Smooth muscle cell (in vitro differentiated cells): ENCODE results near the gene C6orf52. TPM values are rescaled to one million over a fixed set of nuclear protein-coding genes. Genes with fewer than 3 reads are reported as not detected.

Source experiments
- DNase-seq: peaks from one replicate; lab custom pipeline; 2025; ENCODE audit not compliant: unreplicated experiment; lab: John Stamatoyannopoulos, UW
- H2AFZ ChIP-seq: fragments of 200-600 bp; sonication (generic); 2 replicates; pipeline ENCODE4 v1.6.0; 2016; ENCODE audit warnings: antibody characterized with exemption, low read depth, mild to moderate bottlenecking
- H3F3A ChIP-seq: fragments of 200-600 bp; sonication (generic); 2 replicates; pipeline ENCODE4 v1.6.0; 2017; ENCODE audit warnings: antibody characterized with exemption, low read depth
- H3K27ac ChIP-seq: fragments of 200-600 bp; sonication (generic); 2 replicates; pipeline ENCODE4 v1.5.1; 2016; ENCODE audit warnings: low read depth, mild to moderate bottlenecking
- H3K27me3 ChIP-seq: fragments of 200-600 bp; sonication (generic); 2 replicates; pipeline ENCODE4 v1.6.1; 2016; ENCODE audit warnings: low read depth, mild to moderate bottlenecking
- H3K36me3 ChIP-seq: fragments of 200-600 bp; sonication (generic); 2 replicates; pipeline ENCODE4 v1.5.1; 2016; ENCODE audit warnings: low read depth
- H3K4me1 ChIP-seq: fragments of 200-600 bp; sonication (generic); 2 replicates; pipeline ENCODE4 v1.5.1; 2016; ENCODE audit warnings: low read depth
- H3K4me2 ChIP-seq: fragments of 200-600 bp; sonication (generic); 2 replicates; pipeline ENCODE4 v1.6.0; 2016; ENCODE audit warnings: mild to moderate bottlenecking
- H3K4me3 ChIP-seq: fragments of 200-600 bp; sonication (generic); 2 replicates; pipeline ENCODE4 v1.5.1; 2016; ENCODE audit warnings: mild to moderate bottlenecking
- H3K79me2 ChIP-seq: fragments of 200-600 bp; sonication (generic); 2 replicates; pipeline ENCODE4 v1.6.0; 2016; ENCODE audit warnings: low read depth, mild to moderate bottlenecking
- H3K9ac ChIP-seq: fragments of 200-600 bp; sonication (generic); 2 replicates; pipeline ENCODE4 v1.6.0; 2016; ENCODE audit warnings: low read depth
- H3K9me3 ChIP-seq: fragments of 200-600 bp; sonication (generic); replicated peaks from 2 replicates; pipeline ENCODE4 v1.5.1; 2016; ENCODE audit warnings: low read depth
- H4K20me1 ChIP-seq: fragments of 200-600 bp; sonication (generic); 2 replicates; pipeline ENCODE4 v1.6.0; 2016; ENCODE audit warnings: low read depth
- CTCF ChIP-seq: fragments of 200-600 bp; sonication (generic); IDR thresholded peaks from 2 replicates; pipeline ENCODE4 v1.5.1; 2017; ENCODE audit warnings: borderline replicate concordance, mild to moderate bottlenecking, antibody characterized with exemption; ENCODE audit not compliant: insufficient read depth, poor library complexity, severe bottlenecking
- WGBS: methylation state at CpG from one replicate; pipeline ENCODE4 v1.1.7; 2016; ENCODE audit warnings: low lambda C conversion rate; 5-methylcytosine and 5-hydroxymethylcytosine counted together
- polyA plus RNA-seq: library from polyadenylated mRNA; unstranded; fragments of >200 nt; fragmentation: Nextera tagmentation; extraction: Ambion mirVana; gene quantifications from 2 replicates; pipeline ENCODE4 v1.2.1, GENCODE V29; 2016
- total RNA-seq: library from RNA; depleted of rRNA; stranded (reverse); fragments of >200 nt; gene quantifications from 2 replicates; pipeline ENCODE4 v1.2.3, GENCODE V29; 2014

Gene C6orf52
- total and polyA plus RNA-seq, 2 experiments from 2014 or later: 2.4 to 9.5 TPM

GRCh38 chr6:10713962-10714361, 19.5 kb upstream of the C6orf52 start:
- H3K36me3 ChIP-seq: peaks cover 4% of the 10 kb centered on the region
- no peak overlapping the region for H3K9ac ChIP-seq
- 92% methylated on average over 8 of the region's 8 CpGs for WGBS
- no peak overlapping the region for H3K27ac ChIP-seq
- DNase-seq: no peak
- H3K27me3 ChIP-seq: no peaks in the 10 kb centered on the region
- H3K9me3 ChIP-seq: no peaks in the 10 kb centered on the region
- H3K79me2 ChIP-seq: no peaks in the 10 kb centered on the region
- no peak overlapping the region for H3K4me2 ChIP-seq
- peaks cover 6% of the 10 kb centered on the region for H3F3A ChIP-seq
- H4K20me1 ChIP-seq: no peaks in the 10 kb centered on the region
- H3K4me3 ChIP-seq: no peak overlapping the region
- TF ChIP-seq CTCF: no peak
- no peak overlapping the region for H2AFZ ChIP-seq
- peaks cover 6% of the 10 kb centered on the region for H3K4me1 ChIP-seq

GRCh38 chr6:10696655-10697054, 2.2 kb upstream of the C6orf52 start:
- no peak for TF ChIP-seq CTCF
- H3K9ac ChIP-seq: no peak overlapping the region
- H3K27ac ChIP-seq: no peak overlapping the region
- 96% methylated on average over 4 of the region's 4 CpGs for WGBS
- H3K9me3 ChIP-seq: no peaks in the 10 kb centered on the region
- no peak for DNase-seq
- peaks cover 50% of the 10 kb centered on the region for H3K79me2 ChIP-seq
- H3K4me1 ChIP-seq: peaks cover 27% of the 10 kb centered on the region
- H4K20me1 ChIP-seq: no peaks in the 10 kb centered on the region
- H3F3A ChIP-seq: peaks cover 9% of the 10 kb centered on the region
- no peaks in the 10 kb centered on the region for H3K27me3 ChIP-seq
- H3K4me2 ChIP-seq: no peak overlapping the region
- no peak overlapping the region for H2AFZ ChIP-seq
- H3K36me3 ChIP-seq: peaks cover 3% of the 10 kb centered on the region
- no peak overlapping the region for H3K4me3 ChIP-seq

- Histone ChIP-seq H3K9ac (peak overlapping the region; percentile 95), H3K36me3 (peaks cover under 1% of the 10 kb centered on the region), H3K9me3 (no peaks in the 10 kb centered on the region), H3K27ac (peak overlapping the region; percentile 98), H4K20me1 (no peaks in the 10 kb centered on the region), H3K4me3 (peak overlapping the region; percentile 85), H3K4me2 (peak overlapping the region; percentile 99), H3K27me3 (no peaks in the 10 kb centered on the region), H2AFZ (peak overlapping the region; percentile 95), H3K4me1 (peaks cover 42% of the 10 kb centered on the region), H3F3A (peaks cover 12% of the 10 kb centered on the region), H3K79me2 (peaks cover 41% of the 10 kb centered on the region)
- no peak for DNase-seq
- 1% methylated on average over 17 of the region's 17 CpGs for WGBS
- TF ChIP-seq CTCF: no peak
Measured at GRCh38 chr6:10695086-10695657, 756 bp upstream of the C6orf52 start.

GRCh38 chr6:10692965-10693538, 1.4 kb downstream of the C6orf52 start:
- H3K9ac ChIP-seq: peak overlapping the region; percentile 95
- peak overlapping the region; percentile 99 for H3K4me2 ChIP-seq
- H3K4me1 ChIP-seq: peaks cover 43% of the 10 kb centered on the region
- no peaks in the 10 kb centered on the region for H3K9me3 ChIP-seq
- H3K79me2 ChIP-seq: peaks cover 38% of the 10 kb centered on the region
- no peaks in the 10 kb centered on the region for H3K27me3 ChIP-seq
- peak overlapping the region; percentile 85 for H3K4me3 ChIP-seq
- no peaks in the 10 kb centered on the region for H3K36me3 ChIP-seq
- H3F3A ChIP-seq: peaks cover 12% of the 10 kb centered on the region
- no peaks in the 10 kb centered on the region for H4K20me1 ChIP-seq
- TF ChIP-seq CTCF: no peak
- 40% methylated on average over 8 of the region's 8 CpGs for WGBS
- peak overlapping the region; percentile 23 for H2AFZ ChIP-seq
- peak overlapping the region; percentile 98 for H3K27ac ChIP-seq
- no peak for DNase-seq
